HG02885 (cell line): Measurements from ENCODE around the gene TRAPPC10.

Source experiments
- ATAC-seq: cut with Tn5 transposase; IDR thresholded peaks from one replicate; pipeline ENCODE4 v1.9.1; 2021; ENCODE audit warnings: mild to moderate bottlenecking; ENCODE audit not compliant: unreplicated experiment, poor library complexity

Gene TRAPPC10

GRCh38 chr21:43997766-43998742 is 14.1 kb upstream of the TRAPPC10 start:
- ATAC-seq, result no peak

- ATAC-seq, result no peak
These were observed 11.7 kb upstream of the TRAPPC10 start for GRCh38 chr21:44000360-44000759.

- no peak for ATAC-seq
These were observed 9.6 kb upstream of the TRAPPC10 start for GRCh38 chr21:44002511-44002910.

DNA sequence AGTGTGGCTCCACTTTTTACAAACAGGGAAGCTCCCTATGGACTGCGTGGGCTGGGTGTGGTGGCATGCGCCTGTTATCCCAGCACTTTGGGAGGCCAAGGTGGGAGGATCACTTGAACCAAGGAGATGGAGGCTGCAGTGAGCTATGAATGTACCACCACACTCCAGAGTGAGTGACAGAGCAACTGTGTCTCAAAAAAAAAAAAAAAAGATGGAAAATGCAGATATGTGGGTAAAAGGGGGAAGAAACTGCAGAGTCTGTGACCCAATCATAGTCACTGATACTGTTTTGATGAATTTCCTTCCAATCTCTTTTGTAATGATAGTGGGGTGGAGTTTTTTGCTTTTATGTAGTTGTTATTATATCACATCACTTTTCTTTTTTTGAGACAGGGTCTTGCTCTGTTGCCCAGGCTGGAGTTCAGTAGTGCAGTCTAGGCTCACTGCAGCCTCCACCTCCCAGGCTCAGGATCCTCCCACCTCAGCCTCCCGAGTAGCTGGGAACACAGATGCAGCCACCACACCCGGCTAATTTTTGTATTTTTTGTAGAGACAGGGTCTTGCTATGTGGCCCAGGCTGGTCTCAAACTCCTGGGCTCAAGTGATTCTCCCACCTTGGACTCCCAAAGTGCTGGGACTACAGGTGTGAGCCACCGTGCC is 8.7 kb upstream of the TRAPPC10 start:
- ATAC-seq, result no peak

GRCh38 chr21:44005071-44005470 is 7.0 kb upstream of the TRAPPC10 start:
- no peak for ATAC-seq

- ATAC-seq, result no peak
These were observed 6.5 kb upstream of the TRAPPC10 start for GRCh38 chr21:44005593-44005992.

DNA sequence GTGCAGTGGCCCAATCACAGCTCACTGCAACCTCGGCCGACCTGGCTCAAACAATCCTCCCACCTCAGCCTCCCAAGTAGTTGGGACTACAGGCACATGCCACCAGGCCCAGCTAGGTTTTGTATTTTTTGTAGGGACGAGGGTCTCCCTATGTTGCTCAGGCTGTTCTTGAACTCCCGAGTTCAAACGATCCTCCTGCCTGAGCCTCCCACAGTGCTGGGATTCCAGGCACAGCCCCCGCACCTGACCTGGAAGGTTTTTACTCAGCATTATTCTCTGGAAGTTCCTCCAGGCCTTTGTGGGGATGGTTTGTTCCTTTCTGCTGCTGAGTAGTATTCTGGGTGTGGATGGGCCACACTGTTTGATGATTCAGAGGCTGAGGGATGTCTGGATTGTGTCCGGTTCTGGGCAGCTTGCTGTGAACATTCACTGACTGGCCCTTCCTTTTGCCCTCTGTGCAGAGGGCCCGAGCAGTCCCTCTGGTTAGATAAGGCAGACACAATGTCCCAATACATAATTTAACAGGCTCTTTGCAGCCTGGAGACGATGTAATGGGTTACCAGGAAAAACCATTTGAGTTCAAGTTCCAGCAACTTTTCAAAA is 6.0 kb upstream of the TRAPPC10 start:
- ATAC-seq, result no peak

DNA sequence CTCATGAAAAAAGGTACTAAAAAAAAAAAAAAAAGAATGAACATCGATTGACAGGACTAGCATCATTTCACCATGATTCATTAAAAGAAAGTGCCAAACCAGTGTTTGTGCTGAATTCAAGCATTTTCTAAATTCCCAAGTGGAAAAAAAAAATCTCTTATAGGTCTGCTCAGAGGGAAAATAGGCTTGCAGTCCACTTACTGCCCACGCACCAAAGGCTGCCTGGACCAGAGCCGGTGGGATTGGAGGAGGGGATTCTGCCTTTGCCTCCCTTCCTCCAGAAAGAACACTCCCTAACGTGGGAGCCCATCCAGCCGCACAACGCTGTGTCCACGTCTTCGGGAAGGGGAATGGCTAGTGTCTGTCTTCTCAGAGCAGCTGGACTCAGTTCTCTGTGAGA is 5.5 kb upstream of the TRAPPC10 start:
- no peak for ATAC-seq

GRCh38 chr21:44010429-44010828 is 1.7 kb upstream of the TRAPPC10 start:
- ATAC-seq, result no peak

GRCh38 chr21:44011123-44011522 is 986 bp upstream of the TRAPPC10 start:
- no peak for ATAC-seq

DNA sequence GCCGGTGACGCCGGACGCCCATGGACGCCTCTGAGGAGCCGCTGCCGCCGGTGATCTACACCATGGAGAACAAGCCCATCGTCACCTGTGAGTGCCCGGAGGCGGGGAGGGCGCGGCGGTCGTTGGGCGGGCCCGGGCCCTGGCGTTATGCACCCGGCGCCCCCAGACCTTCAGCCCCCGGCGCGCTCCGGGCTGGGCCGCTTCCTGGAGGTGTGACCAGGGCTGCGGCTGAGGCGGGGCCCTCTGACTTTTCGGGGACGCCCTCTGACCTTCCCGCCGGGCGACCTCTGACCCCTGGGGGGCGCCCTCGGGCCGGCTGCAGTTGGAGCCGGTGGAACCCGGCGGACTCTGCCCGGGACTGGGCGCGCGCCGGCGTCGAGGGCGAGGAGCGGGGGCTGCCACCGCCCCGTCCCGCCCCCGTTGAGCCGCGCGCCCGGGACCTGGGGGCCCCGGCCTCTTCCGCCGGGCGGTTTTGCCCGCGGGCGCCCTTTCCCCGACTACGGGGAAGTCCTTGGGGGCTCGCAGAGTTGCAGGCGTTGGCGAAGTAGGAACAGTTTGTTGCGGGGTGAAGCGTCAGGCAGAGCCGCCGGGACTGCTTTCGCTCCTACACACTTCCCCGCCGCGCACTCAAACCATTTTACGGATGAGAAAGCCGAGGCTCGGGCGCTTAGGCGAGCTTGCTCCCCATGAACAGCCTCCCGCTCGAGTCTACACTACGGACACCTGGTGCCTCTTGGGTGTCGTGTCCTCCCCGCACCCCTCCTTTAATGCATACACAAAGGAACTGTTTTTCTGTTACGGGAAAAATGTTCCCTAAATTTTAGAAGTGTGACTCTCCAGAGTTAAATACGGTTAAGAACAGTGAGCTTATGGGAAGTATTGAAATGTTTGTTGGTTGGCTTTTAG is 618 bp downstream of the TRAPPC10 start:
- peak; percentile 79 for ATAC-seq

DNA sequence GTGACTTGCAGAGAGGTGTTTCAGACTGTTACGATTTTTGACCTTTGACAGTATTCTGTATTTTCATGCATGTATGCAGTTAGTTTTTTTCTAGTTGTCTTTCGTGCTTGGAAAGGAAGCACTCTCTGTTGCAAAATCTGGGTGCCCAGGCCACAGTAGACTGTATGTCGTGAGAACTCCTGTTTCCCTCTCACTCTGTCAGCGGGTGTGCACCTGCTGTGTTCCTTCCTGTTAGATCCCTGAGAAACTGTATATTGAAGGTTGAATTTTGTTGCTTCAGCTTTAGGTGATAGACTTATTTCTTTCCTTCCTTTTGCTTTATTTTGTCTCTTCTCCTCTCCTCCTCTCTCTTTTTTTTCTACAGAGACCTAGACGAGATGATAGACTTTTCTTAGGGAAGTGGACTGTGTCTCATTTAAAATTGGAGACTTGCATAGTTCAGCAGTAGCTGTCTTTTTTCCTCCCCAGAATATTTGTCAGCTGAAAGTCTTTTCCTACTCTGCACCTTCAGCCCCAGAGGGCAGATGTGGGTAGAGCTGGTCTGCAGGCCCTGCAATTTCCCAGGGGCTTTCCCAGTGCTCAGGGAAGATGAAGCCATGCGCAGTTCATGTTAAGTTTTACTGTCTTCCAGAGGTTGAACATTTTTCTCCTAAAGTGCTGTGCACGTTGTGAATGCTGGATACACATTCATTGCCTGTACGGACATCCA is 1.4 kb downstream of the TRAPPC10 start:
- ATAC-seq, result no peak

GRCh38 chr21:44017601-44018000 is 5.5 kb downstream of the TRAPPC10 start:
- ATAC-seq, result no peak

GRCh38 chr21:44018127-44018526 is 6.0 kb downstream of the TRAPPC10 start:
- no peak for ATAC-seq

DNA sequence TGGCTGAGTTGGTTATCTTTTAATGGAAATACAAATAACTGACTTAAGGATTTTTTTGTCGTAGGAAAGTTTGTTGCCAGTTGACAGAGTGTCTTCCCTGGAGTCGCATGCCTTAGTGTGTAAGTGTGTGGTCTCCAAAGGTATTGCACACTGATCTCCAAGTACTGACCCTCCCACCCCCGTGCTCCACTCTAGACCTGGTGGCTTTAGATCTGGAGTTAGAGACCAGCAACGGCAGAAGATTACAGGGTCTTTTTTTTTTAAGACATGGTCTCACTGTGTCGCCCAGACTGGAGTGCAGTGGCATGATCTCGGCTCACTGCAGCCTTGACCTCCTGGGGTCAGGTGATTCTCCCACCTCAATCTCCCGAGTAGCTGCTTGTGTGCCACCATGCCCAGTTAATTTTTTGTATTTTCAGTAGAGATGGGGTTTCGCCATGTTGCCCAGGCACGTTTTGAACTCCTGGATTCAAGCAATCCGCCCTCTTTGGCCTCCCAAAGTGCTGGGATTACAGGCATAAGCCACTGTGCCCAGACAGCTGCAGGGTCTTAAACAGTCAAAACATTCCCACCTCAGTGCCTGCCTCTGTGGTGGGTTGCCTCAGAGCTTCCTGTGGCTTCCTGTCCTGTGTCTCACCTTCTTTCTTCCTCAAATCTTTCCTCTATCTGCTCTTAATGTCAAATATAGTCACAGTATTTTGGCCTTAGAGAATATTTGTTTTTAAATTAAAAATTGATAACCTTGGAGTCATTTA is 6.9 kb downstream of the TRAPPC10 start:
- no peak for ATAC-seq

DNA sequence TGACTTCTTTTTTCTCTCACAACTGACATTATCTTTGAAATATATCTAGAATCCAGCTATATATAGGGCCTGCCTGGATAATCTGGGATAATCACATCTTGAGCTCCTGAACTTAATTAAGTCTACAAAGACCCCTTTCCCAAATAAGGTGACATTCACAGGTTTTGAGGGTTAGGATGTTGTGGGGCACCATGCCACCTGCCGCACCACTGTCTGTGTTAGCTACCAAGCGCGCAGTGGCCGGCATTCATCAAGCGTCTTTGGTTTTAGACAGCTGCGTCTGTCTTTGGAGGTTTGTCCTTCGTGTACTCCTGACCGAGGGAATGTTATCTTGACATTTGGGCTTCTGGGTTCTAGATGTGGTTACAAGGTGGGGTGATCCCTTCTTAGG is 7.5 kb downstream of the TRAPPC10 start:
- no peak for ATAC-seq

DNA sequence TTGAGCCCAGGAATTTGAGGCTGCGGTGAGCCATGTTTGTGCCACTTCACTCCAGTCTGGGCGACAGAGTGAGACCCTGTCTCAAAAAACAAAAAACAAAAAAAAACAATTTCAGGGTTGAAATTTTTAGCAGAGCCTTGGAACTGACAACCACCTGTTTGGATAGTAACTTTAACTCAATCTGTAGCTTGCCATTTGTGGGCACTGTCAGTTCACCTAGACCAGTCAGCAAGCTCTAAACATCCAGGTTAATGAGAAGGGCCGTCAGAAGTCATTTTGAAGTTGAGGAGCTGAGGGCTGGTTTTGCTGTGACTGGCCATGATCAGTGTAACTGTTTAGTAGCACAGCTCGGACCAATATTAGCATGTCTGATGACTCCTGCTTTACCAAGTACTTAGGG is 8.4 kb downstream of the TRAPPC10 start:
- no peak for ATAC-seq

DNA sequence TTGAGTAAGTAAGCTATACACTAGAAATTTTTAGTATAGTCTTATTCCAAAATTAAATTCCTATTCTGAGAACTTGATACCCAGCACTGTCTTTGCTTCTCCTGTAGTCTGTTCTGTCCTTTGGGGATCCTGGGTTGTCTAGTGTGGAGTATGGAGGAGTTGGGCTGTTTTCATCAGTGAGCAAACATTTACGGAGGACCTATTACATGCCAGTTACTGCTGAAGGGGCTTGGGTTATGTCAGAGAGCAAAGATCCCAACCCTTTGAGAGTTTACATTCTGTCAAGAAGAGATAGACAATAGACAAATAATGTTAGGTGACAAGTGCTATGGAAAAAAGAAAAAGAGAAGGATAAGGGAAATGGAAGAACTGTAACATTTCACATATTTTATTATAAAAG is 9.0 kb downstream of the TRAPPC10 start:
- no peak for ATAC-seq

GRCh38 chr21:44024257-44024656 is 12.1 kb downstream of the TRAPPC10 start:
- no peak for ATAC-seq
